Daoy (cell line): ENCODE measurements around the gene RPS6KA2. TPM values are rescaled to one million over a fixed set of nuclear protein-coding genes. Genes with fewer than 3 reads are reported as not detected.
"Not testable (repeated sequence)": the region's sequence is repeated elsewhere in the genome, so short reads cannot be mapped to it uniquely, and the experiment has no call there.

Experiments
- DNase-seq: peaks from one replicate; pipeline ENCODE4 v3.0.0-alpha.2; 2015; ENCODE audit warnings: low read depth
- total RNA-seq: library from RNA; depleted of rRNA; stranded (reverse); fragments of >200 nt; shearing (Covaris generic); gene quantifications from 2 replicates; pipeline ENCODE4 v1.2.3, GENCODE V29; 2014

The RPS6KA2 gene
- total RNA-seq, 1 experiment from 2014 or later = 5.5 TPM

DNA sequence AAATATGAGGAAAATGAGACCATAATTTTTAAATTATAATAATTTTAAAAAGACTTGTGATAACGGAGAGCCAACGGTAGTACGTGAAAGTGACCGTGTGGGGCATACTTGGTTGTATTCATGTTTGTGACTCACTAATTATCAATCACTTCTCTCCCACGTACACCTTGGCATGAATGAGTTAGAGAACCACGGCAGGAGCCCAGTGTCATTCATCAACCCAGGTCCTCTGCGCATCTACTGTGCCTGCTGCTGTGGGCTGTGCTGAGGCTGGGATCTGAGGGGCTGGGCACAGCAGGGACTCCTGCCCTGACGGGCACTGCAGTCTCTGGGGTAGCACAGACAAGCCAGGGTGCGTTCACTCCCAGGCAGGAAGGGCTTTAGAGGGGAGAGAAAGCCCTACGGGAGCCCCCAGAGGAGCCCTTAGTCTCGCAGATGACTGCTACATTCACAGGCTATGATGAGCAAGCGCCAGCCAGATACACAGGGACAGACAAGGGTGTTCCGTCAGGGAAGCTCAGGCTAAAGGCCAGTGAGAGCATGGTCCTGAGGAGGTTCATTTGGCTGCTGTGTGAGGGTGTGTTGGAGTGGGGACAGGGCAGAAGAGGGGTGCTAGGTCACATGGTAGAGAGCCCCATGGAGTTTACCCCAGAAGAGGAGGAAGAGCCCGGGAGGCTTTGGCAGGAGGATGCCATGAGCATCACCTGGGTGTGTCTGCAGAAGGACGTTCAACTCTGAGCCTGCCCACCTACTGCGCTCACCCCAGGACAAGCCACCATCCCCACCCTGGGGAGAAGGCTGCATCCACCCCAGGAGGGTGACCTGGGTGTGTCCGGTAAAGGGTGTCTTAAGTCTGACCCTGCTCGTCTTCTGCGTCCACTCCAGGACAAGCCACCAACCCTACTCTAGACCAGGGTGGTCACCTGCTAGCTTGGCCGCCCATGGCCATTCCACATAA is 8.2 kb upstream of the RPS6KA2 start:
- no peak for DNase-seq

DNA sequence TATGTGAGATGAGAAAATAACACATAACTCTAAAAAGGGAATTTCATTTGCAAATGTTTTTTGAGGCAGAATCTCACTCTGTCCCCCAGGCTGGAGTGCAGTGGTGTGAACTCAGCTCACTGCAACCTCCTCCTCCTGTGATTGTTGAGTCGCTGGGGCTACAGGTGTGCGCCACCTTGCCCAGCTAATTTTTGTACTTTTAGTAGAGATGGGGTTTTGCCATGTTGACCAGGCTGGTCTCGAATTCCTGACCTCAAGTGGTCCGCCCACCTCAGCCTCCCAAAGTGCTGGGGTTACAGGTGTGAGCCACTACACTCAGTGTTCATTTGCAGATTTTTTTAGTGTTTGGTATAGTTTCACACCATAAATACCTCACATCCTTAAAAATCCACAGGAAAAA is 7.5 kb upstream of the RPS6KA2 start:
- DNase-seq = not testable (repeated sequence)

DNA sequence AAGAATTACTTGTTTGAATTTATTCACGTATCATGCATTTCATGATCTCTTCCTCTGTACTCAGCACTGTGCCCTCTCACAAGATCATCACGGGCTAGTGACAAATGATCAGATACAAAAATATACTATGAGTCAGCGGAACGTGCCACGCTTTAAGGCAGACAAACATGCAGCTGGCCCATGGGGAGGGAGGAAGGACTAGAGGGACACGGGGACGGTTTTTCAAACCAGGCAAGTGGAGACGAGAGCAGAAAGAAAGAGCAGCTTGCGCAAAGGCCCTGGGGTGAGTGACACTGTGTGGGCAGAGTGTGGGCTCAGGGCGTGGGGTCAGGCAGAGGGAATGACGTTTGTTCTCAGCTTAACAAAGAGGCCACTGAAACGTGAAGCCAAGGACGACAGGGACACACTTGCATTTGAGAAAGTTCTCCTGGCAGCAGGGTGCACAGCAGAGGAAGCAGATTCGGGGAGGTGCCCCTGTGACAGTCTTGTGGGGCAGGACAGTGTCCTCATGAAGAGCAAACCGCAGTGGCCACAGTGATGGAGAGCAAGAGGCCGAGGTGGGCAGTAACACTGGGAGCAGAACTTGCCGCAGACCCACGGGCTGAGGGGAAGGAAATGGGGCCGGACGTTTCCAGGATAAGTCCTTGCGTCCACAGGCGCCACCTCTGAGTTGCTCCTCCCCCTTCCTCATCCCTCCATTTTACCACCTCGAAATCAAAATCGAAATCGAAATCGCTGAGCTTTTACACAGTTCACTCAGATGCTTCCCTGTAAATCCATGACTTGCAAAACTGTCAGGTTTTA is 6.9 kb upstream of the RPS6KA2 start:
- no peak for DNase-seq

DNA sequence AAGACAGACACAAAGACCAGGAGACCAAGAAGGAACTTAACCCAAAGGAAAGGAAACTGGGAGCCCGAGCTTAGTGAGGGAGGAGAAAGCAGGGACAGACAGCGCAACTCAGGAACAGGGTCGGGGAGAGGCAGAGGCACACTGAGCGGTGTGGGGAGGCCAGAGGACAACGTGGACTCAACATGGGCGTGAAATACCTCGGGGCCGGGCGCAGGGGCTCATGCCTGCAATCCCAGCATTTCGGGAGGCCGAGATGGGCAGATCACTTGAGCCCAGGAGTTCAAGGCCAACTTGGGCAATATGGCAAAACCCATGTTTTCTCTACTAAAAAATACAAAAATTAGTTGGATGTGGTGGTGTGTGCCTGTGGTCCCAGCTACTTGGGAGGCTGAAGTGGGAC is 5.7 kb upstream of the RPS6KA2 start:
- DNase-seq = no peak

DNA sequence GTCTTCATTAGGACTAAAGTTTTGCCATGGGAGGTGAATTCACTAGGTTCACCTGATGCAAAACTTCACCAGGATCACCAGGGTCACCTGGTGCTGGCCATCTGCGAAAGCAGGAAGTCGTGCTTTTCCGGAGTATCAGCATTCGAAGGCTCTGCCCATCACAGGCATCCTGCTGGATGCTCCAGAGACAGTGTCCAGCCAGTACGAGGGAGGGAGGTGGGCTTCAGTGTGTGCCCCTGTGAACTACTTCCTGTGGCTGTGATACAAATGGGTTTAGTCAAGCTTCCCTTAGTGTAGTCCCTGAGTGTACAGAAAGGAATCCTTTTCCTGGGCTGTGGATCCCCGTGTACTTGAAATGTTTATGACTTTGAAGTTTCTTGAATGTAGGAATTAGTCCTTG is 3.4 kb upstream of the RPS6KA2 start:
- DNase-seq = no peak

DNA sequence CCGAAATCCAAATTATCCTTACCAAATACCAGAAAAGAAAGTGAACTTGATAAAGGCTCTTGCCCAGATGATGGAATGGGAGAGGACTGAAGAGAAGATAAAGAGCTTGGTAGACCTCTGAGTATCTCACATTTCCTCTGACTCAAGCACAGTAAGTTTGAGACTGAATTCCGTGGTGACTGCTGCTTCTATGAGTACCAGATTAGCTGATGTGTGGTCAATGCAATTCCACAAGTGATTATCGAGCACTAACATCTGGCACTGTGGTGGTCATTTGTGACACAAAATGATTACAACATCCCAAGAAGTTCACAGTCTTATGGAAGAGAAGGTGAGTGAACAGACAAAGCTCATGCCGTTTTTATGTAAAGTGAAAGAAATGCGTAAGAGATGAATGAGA is 2.6 kb upstream of the RPS6KA2 start:
- DNase-seq = peak; percentile 51

DNA sequence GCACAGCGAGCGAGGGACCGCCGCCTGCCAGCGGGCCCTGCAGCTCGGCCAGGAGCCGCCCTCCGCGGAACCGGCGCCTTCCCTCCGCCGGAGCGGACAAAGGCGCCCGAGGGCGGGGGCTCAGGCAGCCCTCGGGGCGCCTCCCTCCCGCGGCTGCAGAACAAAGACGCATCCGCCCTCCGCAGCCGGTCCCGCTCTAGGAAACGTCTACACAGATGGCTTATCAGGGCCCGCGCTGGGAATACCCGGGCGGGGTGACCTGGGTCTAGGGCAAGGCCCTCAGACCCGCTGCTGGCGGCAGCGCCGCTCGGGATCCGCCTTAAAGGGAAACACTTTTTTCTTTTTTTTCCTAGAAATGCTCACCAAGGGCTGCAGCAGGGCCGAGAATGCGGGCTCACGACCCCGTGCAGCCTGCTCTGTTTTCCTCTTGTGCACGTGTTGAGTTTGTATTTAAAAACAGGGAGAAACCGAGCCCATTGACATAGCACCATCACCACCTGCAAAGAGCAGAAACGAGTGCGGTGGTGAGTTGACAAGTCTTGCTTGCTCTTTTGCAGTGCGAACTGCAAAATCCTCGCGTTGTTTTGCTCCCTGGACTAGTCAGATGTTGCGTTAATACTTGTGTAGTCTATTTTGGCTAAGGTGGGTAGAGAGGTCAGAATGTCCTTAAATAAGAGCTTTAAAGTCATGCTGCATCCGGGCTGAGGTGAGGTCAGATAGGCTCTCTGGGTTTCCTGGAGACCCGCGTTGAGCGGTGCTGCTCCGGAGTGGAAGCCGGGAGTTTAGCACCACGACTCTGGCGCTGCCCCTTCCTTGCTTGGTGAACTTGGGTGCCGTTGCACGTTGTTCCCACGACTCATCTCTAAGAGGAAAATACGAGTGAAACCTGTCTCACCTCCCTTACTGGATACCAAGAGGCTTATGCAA is 1.1 kb upstream of the RPS6KA2 start:
- peak; percentile 28 for DNase-seq

DNA sequence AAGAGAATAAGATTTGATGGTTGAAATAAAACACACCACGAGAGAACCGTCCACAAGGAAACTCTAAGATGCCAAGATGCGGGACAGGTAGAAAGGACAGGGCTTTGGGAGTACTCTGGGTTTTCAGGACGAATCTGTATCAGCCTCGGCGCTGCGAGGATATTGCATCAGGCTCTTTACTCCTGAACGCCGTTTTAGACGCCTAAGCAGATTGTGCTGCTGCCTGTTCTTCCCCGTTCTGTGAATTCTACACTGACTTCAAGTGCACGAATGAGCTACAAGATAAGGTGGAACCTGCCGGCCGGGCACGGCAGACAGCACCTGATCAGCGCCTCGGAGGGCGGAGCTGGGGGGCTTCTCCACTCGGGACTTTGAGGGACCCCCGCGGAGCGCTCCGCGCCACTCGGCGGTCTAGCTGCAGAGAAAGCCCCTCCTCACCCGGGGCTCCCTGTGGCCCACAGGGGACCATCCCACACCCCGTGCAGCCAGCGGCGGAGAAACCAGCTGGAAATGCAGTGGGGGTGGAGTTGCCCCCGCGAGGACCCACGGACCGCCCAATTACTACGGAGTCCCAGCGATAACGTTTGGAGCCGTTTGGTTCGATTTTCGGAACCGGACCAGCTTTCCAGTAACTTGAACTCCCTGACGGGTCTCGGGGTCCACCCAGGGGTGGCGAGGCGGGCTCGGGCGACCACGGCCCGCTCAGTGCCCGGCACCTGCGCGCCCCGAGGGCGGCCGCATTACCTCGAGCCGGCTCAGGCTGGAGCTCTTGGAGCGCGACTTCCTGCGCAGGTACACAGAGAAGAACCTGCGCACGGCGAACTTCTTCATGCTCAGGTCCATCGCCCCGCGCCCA is 646 bp downstream of the RPS6KA2 start:
- DNase-seq = peak; percentile 30

DNA sequence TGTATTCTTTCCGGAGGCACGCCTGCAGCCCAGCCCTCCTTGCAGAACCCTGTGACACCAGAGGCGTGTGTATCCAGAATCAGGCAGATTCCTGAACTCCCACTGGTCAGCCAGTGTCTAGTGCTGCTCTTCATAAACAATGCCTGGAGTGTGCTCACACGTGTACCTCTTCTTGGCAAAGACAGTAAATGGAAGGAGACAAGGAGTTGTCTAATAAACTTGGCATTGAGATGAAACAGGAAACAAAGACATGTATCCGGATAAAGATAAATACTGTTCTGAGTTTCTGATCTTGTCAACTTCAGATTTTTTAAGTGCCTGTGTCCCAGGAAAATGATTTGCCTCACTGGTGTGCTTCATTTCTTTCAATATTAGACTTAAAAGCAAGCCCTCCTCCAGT is 1.7 kb downstream of the RPS6KA2 start:
- DNase-seq = no peak

DNA sequence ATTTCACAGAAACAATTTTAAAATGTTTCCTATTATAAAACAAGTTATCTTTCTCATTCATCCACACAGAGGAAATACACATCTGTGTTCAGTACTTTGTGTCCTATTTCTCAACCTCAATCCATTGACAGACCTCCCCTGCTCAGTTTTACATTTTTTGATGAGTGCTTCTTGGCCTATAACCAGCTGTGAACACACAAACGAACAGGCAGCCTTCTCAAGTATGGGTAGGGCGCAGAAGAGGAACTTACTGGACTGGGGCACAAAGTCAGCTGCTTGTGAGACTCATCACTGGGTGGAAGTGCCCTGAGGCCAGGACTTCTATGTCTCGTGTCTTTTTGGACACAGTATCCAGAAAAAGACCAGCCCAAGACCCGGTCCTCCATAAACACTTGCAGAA is 2.8 kb downstream of the RPS6KA2 start:
- peak; percentile 27 for DNase-seq

DNA sequence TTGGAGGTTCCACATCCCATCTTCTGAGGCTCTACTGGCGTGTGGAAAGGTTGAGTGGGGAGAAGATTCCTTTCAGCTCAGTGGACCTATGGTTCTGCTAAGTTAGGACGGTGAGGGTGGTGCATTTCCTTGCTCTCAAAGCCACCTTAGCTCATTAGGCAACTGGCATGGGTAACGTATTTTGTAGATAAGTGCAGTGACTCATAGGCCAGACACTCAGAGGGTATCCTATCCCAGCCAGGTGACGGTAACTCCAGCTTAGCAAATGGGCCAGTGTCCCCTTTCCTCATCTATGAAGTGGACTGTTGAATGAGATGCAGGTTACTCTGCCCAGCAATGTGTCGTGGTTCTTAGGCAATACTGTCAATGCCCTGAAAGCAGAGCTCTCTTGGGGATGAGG is 3.7 kb downstream of the RPS6KA2 start:
- DNase-seq = peak; percentile 17

DNA sequence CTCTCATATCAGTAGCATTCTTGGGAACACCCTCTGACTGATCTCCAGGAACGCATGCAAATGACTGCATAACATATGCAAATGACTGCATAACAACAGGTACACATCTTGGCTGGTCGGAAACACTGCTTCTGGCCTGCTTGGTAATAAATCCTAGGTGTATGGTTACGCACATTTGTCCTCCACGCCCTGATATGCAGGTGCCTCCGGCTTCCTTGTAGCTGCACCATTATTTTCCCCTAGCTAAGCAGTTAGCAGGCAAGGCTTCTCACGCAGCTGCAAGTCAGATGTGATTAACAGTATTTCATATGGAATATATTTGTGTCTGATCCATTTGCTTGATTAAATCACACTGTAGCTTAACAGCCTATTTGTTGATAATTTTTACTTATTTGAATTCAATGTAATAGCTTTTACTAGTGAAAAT is 5.9 kb downstream of the RPS6KA2 start:
- no peak for DNase-seq

DNA sequence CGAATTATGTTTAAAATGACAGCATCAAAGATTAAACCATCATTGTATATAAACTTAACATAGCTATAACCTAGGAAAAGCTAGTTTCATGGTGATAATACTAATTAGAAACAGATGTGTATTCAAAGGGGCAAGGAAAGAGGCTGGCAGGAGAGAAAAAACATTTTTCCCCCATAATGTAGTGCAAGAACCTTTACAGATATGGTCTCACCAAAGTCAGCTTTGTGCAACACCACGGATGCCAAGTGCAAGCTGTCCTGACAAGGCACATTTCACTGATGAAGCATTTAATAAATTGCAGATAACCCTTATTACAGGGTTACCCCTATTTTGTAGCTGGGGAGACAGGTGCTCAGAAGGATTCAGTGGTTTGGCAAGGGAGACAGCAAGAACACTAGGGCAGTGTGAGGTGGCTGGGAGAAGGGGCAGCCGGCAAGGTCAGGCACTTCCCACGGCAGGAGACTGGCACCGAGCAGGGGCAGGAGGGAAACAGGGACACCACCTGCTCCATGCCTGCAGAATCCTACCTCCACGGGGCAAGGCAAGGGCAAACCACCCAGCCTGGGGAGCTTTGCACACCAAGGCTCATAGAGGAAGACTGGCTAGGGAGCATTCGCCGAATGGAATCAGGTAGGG is 6.5 kb downstream of the RPS6KA2 start:
- no peak for DNase-seq

DNA sequence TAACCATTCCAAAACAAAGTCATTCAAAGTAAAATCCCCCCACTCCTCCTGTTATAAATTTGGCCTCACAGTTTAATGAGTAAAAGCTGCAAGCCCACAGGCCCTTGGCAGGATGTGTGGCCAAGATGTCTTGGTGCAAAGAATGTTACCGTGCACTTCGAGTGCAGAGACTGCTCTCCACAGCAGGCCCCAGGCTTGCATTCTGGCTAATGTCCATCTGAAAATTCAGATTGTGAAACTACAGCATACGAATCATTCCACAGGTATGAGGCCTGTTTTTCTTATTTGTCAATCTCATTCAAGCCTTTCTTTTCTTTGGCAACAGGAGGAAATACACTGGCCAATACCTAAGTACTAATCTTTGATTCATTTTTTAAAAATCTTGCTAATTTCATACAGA is 7.1 kb downstream of the RPS6KA2 start:
- DNase-seq = peak; percentile 68

DNA sequence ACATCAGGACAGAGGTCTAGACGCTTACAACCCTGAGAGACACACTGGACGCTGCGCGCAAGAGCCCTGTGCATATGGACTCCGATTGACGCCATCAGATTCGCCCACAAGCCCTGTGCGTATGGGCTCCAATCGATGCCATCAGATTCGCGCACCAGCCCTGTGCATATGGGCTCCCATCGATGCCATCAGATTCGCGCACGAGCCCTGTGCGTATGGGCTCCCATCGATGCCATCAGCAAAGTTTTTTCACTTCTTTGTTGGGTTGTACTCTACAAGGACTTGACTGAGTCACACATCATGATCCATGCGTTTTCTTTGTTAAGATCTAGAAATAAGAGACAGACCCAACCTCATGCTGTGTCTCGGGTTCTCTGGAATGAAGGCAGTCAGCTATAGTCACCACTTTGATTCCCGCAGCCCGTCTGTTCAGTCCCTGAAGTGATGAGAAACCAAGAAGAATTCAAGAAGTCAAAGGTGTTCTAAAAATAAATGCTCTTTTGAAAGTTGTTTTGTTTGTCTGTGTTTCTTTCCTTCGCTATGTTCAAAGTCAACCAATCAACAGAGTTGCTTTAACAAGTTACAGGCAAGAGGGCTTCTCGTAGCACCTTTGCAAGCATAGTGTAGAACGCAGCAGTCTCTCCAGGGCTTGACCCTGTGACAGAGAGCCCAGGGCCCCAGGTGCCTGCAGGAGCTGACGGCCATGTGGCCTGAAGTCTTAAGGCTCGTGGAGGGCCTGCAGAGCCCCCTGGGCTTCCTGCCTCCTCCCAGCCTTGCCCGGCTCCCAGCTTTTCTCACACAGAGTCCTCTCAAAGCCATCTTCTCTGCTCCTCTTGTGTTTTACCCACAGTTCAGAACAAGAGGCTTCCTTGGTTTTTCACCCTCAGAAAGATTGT is 7.9 kb downstream of the RPS6KA2 start:
- no peak for DNase-seq

DNA sequence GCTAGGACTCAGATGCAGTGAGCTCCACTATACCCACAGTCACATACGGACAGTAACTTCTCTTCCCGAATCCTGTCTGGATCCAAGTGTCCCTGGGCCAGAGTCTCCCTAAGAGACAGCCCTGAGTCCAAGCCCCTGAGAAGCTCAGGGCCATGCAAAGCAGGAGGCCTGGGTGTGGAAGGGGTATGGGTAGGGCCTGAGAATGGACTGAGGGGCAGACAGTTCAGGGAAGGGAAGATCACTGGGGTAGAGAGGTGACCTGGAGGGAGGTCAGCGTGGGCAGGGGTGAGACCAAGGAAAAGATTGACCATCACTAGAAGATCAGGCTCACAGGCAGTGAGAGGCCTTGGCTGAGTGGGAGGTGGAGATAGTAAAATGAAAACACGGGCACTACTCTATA is 8.8 kb downstream of the RPS6KA2 start:
- DNase-seq = no peak

DNA sequence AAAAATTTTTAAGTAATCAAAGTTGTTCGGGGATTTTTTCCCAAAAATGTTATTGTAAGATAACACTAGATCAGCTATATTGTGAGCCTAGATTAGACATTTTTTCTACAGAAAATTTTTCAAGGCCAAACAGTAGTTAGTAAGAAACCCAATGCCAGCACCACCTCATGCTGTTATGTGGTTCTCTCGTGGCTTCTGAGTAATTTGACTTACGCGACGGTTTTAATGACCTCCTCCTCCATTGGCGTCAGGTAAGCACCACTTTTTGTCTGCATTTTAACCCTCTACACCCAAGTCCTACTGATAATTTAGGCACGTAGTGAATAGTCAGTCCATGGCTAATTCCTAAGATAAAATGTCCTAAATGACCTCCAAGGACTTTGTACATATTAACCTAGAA is 9.7 kb downstream of the RPS6KA2 start:
- DNase-seq = no peak

DNA sequence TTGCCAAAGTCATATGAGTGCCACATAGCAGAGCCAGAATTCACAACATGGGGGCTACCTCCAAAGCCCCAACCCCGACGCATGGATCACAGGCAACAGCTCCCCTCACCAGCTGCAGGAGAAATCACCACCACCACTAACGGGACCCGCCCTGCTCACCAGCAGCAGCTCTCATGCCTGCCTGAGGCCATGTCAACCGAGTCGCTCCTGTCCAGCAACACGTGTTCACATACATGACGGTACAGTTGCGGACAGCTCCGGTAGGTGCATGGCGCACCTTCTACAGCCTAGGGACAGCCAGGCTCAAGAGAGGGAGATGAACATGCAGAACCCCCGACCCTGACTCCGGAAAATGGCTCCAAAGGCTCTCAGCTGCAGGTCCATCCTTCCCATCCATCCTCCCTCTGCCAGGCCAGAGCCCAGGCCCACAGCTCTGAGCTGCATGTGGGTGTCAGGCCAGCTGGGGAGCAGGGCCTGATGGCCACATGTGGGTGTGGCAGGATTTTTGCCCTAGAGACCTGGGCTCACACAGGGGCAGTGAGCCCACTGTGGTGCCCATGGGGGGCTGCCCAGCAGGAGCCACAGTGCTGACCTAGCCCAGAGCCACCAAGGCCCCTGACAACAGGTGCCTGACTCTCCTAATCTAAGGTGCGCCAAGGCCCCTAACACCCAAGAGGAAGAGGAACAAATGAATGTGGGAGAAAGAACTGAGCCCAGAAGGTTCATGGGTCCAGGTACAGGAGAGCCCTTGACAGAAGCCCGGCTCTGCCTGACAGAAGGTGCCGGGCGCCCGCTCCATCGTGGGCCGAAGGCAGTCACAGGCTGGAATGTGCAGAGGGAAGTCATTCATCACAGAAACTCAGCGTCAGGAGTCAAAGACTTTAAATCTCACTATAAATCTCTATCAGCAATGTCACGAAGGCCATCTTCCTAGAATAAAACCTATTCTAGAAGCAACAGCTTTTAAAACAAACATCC is 10.5 kb downstream of the RPS6KA2 start:
- no peak for DNase-seq
